ENCODE data around the gene NUDT9.

DNA sequence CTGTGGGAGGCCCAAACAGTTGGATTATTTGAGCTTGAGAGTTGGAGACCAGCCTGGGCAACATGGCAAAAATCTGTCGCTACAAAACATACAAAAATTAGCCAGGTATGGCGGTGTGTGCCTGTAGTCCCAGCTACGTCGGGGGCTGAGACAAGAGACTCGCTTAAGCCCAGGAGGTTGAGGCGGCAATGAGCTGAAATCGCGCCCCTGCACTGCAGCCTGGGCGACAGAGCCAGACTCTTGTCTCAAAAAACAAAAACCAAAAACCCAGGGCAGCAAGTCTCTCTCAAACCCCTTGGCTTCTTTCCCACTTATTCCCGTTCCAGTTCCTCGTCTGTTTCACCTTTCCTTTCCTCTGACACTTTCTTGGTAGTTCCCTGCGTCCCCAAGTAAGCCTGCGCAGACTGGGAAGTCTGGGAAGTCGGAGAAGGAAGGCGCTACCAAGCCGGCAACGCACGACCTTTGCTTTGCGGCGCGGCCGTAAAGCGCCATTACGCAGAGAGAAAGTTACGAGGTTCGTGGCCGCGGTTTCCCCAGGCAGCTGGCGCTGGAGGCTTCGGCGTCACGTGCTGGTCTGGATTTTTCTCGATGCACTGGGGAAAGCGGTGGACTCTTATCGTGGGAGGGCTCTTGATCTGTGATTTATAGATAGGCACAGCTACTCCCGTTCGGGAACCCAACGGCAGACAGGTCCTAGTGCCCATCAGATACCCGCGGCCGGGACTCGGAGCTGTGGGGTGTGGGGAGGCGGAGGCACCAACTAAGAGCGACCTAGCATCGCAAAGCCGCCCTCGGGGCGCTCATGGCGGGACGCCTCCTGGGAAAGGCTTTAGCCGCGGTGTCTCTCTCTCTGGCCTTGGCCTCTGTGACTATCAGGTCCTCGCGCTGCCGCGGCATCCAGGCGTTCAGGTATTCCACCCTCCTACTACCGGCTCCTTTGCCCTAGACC, at the start of gene NUDT9:
- TF ChIP-seq, protein P1, sequence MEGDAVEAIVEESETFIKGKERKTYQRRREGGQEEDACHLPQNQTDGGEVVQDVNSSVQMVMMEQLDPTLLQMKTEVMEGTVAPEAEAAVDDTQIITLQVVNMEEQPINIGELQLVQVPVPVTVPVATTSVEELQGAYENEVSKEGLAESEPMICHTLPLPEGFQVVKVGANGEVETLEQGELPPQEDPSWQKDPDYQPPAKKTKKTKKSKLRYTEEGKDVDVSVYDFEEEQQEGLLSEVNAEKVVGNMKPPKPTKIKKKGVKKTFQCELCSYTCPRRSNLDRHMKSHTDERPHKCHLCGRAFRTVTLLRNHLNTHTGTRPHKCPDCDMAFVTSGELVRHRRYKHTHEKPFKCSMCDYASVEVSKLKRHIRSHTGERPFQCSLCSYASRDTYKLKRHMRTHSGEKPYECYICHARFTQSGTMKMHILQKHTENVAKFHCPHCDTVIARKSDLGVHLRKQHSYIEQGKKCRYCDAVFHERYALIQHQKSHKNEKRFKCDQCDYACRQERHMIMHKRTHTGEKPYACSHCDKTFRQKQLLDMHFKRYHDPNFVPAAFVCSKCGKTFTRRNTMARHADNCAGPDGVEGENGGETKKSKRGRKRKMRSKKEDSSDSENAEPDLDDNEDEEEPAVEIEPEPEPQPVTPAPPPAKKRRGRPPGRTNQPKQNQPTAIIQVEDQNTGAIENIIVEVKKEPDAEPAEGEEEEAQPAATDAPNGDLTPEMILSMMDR (IDR thresholded peaks at IDR 0.05) = no peak
- TF ChIP-seq POLR2A (IDR thresholded peaks at IDR 0.05) = no peak

All from testis (tissue), 2 donors.